Measurements from ENCODE around the gene MAP1B.

- TF ChIP-seq POLR2A (IDR thresholded peaks at IDR 0.05; ENCODE audit: low read depth, low read length) (no peak), CTCF (IDR thresholded peaks at IDR 0.05 in 2 of 3, conservative IDR thresholded peaks at IDR 0.05 in 1 of 3; ENCODE audit: control insufficient read depth in 2 of 3, extremely low read depth in 1 of 3, insufficient read depth in 1 of 3, low read depth in 3 of 3, low read length in 3 of 3) (no peak)
These were observed 31.8 kb upstream of the MAP1B start for GRCh38 chr5:72075461-72075860.

Measured in GM12878 (cell line).